Activated CD4-positive, alpha-beta T cell treated with anti-CD3 and anti-CD28 coated beads for 1 hour (primary cell): Measurements from ENCODE around the gene EPB41L2.
"Not testable (repeated sequence)": the region's sequence is repeated elsewhere in the genome, so short reads cannot be mapped to it uniquely, and the experiment has no call there.

ENCODE experiments used
- DNase-seq: peaks from one replicate; pipeline ENCODE4 v3.0.0-alpha.2; 2020

Gene EPB41L2

GRCh38 chr6:130827247-130828149 lies 235.5 kb downstream of the EPB41L2 start, which contains the start of gene SMLR1:
Gene SMLR1, plus strand, starts transcription at chr6:130827406. Its CDS starts 8 bp downstream, at chr6:130827414.
- DNase-seq: no peak

- DNase-seq: no peak
Observed at GRCh38 chr6:130826442-130827246, 236.4 kb downstream of the EPB41L2 start.

GRCh38 chr6:130825772-130826441 lies 237.1 kb downstream of the EPB41L2 start:
- DNase-seq: no peak

GRCh38 chr6:130824978-130825694 lies 237.9 kb downstream of the EPB41L2 start:
- no peak for DNase-seq

GRCh38 chr6:130822736-130823135 lies 240.3 kb downstream of the EPB41L2 start:
- DNase-seq: no peak

- DNase-seq: no peak
Observed at GRCh38 chr6:130815200-130816071, 247.6 kb downstream of the EPB41L2 start.

GRCh38 chr6:130814506-130814905 lies 248.5 kb downstream of the EPB41L2 start:
- DNase-seq: no peak

- DNase-seq: no peak
Observed at GRCh38 chr6:130811932-130812331, 251.1 kb downstream of the EPB41L2 start.

GRCh38 chr6:130810307-130811030 lies 252.6 kb downstream of the EPB41L2 start:
- no peak for DNase-seq

- not testable (repeated sequence) for DNase-seq
Observed at GRCh38 chr6:130801368-130801767, 261.7 kb downstream of the EPB41L2 start.

GRCh38 chr6:130797061-130797460 lies 266.0 kb downstream of the EPB41L2 start:
- DNase-seq: no peak

GRCh38 chr6:130796313-130796905 lies 266.6 kb downstream of the EPB41L2 start:
- no peak for DNase-seq

GRCh38 chr6:130794738-130795137 lies 268.3 kb downstream of the EPB41L2 start:
- no peak for DNase-seq

- no peak for DNase-seq
Observed at GRCh38 chr6:130794010-130794697, 268.9 kb downstream of the EPB41L2 start.
